Gastroesophageal sphincter (tissue), 3 donors: ENCODE measurements around the gene FAM47E.

Source experiments
- POLR2AphosphoS5 ChIP-seq: sonication (generic); formaldehyde crosslinking; IDR thresholded peaks from one replicate; pipeline ENCODE4 v1.6.1; 2017; ENCODE audit warnings: antibody characterized with exemption
- TF ChIP-seq, protein P1 (sequence below), 4 experiments: fragments of 200-600 bp in 2 of 4; fragments of 450-650 bp in 2 of 4; sonication (generic) in 1 of 4; IDR thresholded peaks; one replicate each; pipeline ENCODE4 v1.5.1; 2017 to 2019; ENCODE audit warnings: antibody characterized with exemption in 4 of 4, mild to moderate bottlenecking in 2 of 4, moderate library complexity in 2 of 4

GRCh38 chr4:76306882-76307659, 55.5 kb downstream of the FAM47E start:
- TF ChIP-seq, protein P1, sequence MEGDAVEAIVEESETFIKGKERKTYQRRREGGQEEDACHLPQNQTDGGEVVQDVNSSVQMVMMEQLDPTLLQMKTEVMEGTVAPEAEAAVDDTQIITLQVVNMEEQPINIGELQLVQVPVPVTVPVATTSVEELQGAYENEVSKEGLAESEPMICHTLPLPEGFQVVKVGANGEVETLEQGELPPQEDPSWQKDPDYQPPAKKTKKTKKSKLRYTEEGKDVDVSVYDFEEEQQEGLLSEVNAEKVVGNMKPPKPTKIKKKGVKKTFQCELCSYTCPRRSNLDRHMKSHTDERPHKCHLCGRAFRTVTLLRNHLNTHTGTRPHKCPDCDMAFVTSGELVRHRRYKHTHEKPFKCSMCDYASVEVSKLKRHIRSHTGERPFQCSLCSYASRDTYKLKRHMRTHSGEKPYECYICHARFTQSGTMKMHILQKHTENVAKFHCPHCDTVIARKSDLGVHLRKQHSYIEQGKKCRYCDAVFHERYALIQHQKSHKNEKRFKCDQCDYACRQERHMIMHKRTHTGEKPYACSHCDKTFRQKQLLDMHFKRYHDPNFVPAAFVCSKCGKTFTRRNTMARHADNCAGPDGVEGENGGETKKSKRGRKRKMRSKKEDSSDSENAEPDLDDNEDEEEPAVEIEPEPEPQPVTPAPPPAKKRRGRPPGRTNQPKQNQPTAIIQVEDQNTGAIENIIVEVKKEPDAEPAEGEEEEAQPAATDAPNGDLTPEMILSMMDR (IDR thresholded peaks at IDR 0.05), result peak; percentile 16 to 73 (median 42)
- no peak for TF ChIP-seq POLR2AphosphoS5
